H9 (cell line): Measurements from ENCODE around the gene FAM83C. TPM values are rescaled to one million over a fixed set of nuclear protein-coding genes. Genes with fewer than 3 reads are reported as not detected.

Experiments used
- DNase-seq: peaks from one replicate; pipeline ENCODE4 v3.0.0-alpha.2; 2017
- H2AFZ ChIP-seq: one replicate; pipeline ENCODE4 v1.6.1; 2013; ENCODE audit warnings: mild to moderate bottlenecking, low read length, control low read depth, moderate library complexity
- H2AK5ac ChIP-seq: 2 replicates; pipeline ENCODE4 v1.6.1; 2013; ENCODE audit warnings: low read length, control low read depth, mixed read lengths; ENCODE audit not compliant: insufficient read length
- H2BK120ac ChIP-seq: one replicate; pipeline ENCODE4 v1.6.1; 2013; ENCODE audit warnings: low read depth, mild to moderate bottlenecking, low read length, control low read depth, inconsistent platforms; ENCODE audit not compliant: poor library complexity, severe bottlenecking
- H2BK12ac ChIP-seq: 2 replicates; pipeline ENCODE4 v1.6.1; 2013; ENCODE audit warnings: low read length, control low read depth, mixed read lengths, low read depth; ENCODE audit not compliant: insufficient read length
- H2BK15ac ChIP-seq: 2 replicates; pipeline ENCODE4 v1.6.1; 2013; ENCODE audit warnings: low read depth, low read length, control low read depth
- H2BK20ac ChIP-seq: one replicate; pipeline ENCODE4 v1.6.1; 2013; ENCODE audit warnings: low read depth, mild to moderate bottlenecking, low read length, control low read depth, inconsistent platforms; ENCODE audit not compliant: poor library complexity, severe bottlenecking
- H2BK5ac ChIP-seq: 2 replicates; pipeline ENCODE4 v1.6.1; 2013; ENCODE audit warnings: low read length, control low read depth, mixed read lengths; ENCODE audit not compliant: insufficient read length
- H3K14ac ChIP-seq: 2 replicates; pipeline ENCODE4 v1.6.1; 2013; ENCODE audit warnings: low read length, control low read depth; ENCODE audit not compliant: insufficient read depth
- H3K18ac ChIP-seq: 2 replicates; pipeline ENCODE4 v1.6.1; 2013; ENCODE audit warnings: low read depth, mild to moderate bottlenecking, mixed read lengths, low read length, control low read depth; ENCODE audit not compliant: insufficient read length
- H3K23ac ChIP-seq: 2 replicates; pipeline ENCODE4 v1.6.1; 2013; ENCODE audit warnings: low read length, control low read depth, mixed read lengths, low read depth; ENCODE audit not compliant: insufficient read length
- H3K23me2 ChIP-seq: 2 replicates; pipeline ENCODE4 v1.6.1; 2013; ENCODE audit warnings: low read depth, mild to moderate bottlenecking, mixed read lengths, low read length, control low read depth; ENCODE audit not compliant: insufficient read length, poor library complexity, severe bottlenecking
- H3K27ac ChIP-seq: 2 replicates; pipeline ENCODE4 v1.5.1; 2013; ENCODE audit warnings: low read length, control low read depth, mixed read lengths, low read depth; ENCODE audit not compliant: insufficient read length
- H3K27me3 ChIP-seq: 2 replicates; pipeline ENCODE4 v1.6.1; 2013; ENCODE audit warnings: low read length, control low read depth, inconsistent platforms; ENCODE audit not compliant: insufficient read depth
- H3K4ac ChIP-seq: 2 replicates; pipeline ENCODE4 v1.6.1; 2013; ENCODE audit warnings: low read depth, mild to moderate bottlenecking, control low read depth, inconsistent platforms, low read length, moderate library complexity
- H3K4me1 ChIP-seq: 2 replicates; pipeline ENCODE4 v1.6.1; 2013; ENCODE audit warnings: low read length, control low read depth, inconsistent platforms; ENCODE audit not compliant: insufficient read depth
- H3K4me2 ChIP-seq: 2 replicates; pipeline ENCODE4 v1.6.1; 2013; ENCODE audit warnings: low read length, control low read depth, mixed read lengths; ENCODE audit not compliant: insufficient read length, insufficient read depth
- H3K56ac ChIP-seq: 2 replicates; pipeline ENCODE4 v1.6.1; 2013; ENCODE audit warnings: low read depth, mild to moderate bottlenecking, mixed read lengths, low read length, control low read depth; ENCODE audit not compliant: insufficient read length
- H3K79me1 ChIP-seq: 2 replicates; pipeline ENCODE4 v1.6.1; 2013; ENCODE audit warnings: low read depth, mild to moderate bottlenecking, moderate library complexity, low read length, control low read depth, inconsistent platforms; ENCODE audit not compliant: insufficient read depth, poor library complexity, severe bottlenecking
- H3K79me2 ChIP-seq: 2 replicates; pipeline ENCODE4 v1.6.1; 2013; ENCODE audit warnings: low read length, control low read depth, inconsistent platforms; ENCODE audit not compliant: insufficient read depth
- H3K9ac ChIP-seq: 2 replicates; pipeline ENCODE4 v1.6.1; 2013; ENCODE audit warnings: low read length, control low read depth, mixed read lengths; ENCODE audit not compliant: insufficient read length; ENCODE audit errors: extremely low read depth
- H3K9me3 ChIP-seq: one replicate; pipeline ENCODE4 v1.6.1; 2013; ENCODE audit warnings: low read depth, low read length, inconsistent platforms; ENCODE audit not compliant: control insufficient read depth
- H3T11ph ChIP-seq: one replicate; pipeline ENCODE4 v1.6.1; 2013; ENCODE audit warnings: mild to moderate bottlenecking, low read length, control low read depth, inconsistent platforms
- H4K20me1 ChIP-seq: one replicate; pipeline ENCODE4 v1.6.1; 2013; ENCODE audit not compliant: control insufficient read depth, insufficient read length, insufficient read depth
- H4K5ac ChIP-seq: 2 replicates; pipeline ENCODE4 v1.6.1; 2013; ENCODE audit warnings: low read depth, mild to moderate bottlenecking, mixed read lengths, low read length, control low read depth; ENCODE audit not compliant: insufficient read length
- H4K8ac ChIP-seq: replicated peaks from 2 replicates; pipeline ENCODE4 v1.6.1; 2013; ENCODE audit warnings: low read length, control low read depth, mixed read lengths, low read depth; ENCODE audit not compliant: insufficient read length
- H4K91ac ChIP-seq: 2 replicates; pipeline ENCODE4 v1.6.1; 2013; ENCODE audit warnings: low read depth, mild to moderate bottlenecking, moderate library complexity, mixed read lengths, low read length, control low read depth; ENCODE audit not compliant: insufficient read length
- H3K27ac Mint-ChIP-seq, 3 experiments: 2 replicates in 2 of 3; 3 replicates in 1 of 3; pipeline ENCODE4 v1.8.0; 2020 to 2021; ENCODE audit warnings: mixed read lengths in 3 of 3, mild to moderate bottlenecking in 1 of 3, moderate library complexity in 1 of 3
- H3K27me3 Mint-ChIP-seq: 2 replicates; pipeline ENCODE4 v1.8.0; 2021; ENCODE audit warnings: low read depth, mild to moderate bottlenecking, moderate library complexity, mixed read lengths
- H3K36me3 Mint-ChIP-seq, 3 experiments: 2 replicates in 2 of 3; 3 replicates in 1 of 3; pipeline ENCODE4 v1.8.0; 2020 to 2021; ENCODE audit warnings: low read depth in 3 of 3, mixed read lengths in 3 of 3; ENCODE audit not compliant: insufficient read depth in 1 of 3
- H3K4me1 Mint-ChIP-seq, 2 experiments: 2 replicates each; pipeline ENCODE4 v1.8.0; 2020; ENCODE audit warnings: mixed read lengths in 2 of 2
- H3K4me3 Mint-ChIP-seq, 2 experiments: 2 replicates in 1 of 2; 3 replicates in 1 of 2; pipeline ENCODE4 v1.8.0; 2020 to 2021; ENCODE audit warnings: mild to moderate bottlenecking in 2 of 2, mixed read lengths in 2 of 2, moderate library complexity in 1 of 2
- H3K9me3 Mint-ChIP-seq, 2 experiments: 2 replicates in 1 of 2; 3 replicates in 1 of 2; pipeline ENCODE4 v1.8.0; 2020; ENCODE audit warnings: mild to moderate bottlenecking in 2 of 2, mixed read lengths in 2 of 2, moderate library complexity in 1 of 2
- CTCF ChIP-seq: fragments of 200-600 bp; sonication (generic); conservative IDR thresholded peaks from 3 replicates; pipeline ENCODE4 v1.8.0; 2021; ENCODE audit warnings: antibody characterized with exemption, mild to moderate bottlenecking
- WGBS: extraction: QIAGEN DNeasy Blood & Tissue Kit; methylation state at CpG from one replicate; pipeline ENCODE4 v1.1.7; 2013; ENCODE audit warnings: missing lambda C conversion rate, low lambda C conversion rate, mixed read lengths; ENCODE audit not compliant: insufficient read length; ENCODE audit errors: extremely low coverage; 5-methylcytosine and 5-hydroxymethylcytosine counted together
- total RNA-seq: library from RNA; stranded (reverse); gene quantifications from 2 replicates; pipeline ENCODE4 v1.2.1, GENCODE V29; 2021

The FAM83C gene
- total RNA-seq, 1 experiment from 2014 or later, result not detected

GRCh38 chr20:35286077-35286898 lies 5.9 kb downstream of the FAM83C start:
- Histone ChIP-seq H4K5ac (no peak overlapping the region), H3T11ph (no peak overlapping the region), H2AK5ac (no peak overlapping the region), H3K4me1 (peaks cover 7% of the 10 kb centered on the region), H3K27me3 (no peaks in the 10 kb centered on the region), H3K4ac (no peak overlapping the region), H3K79me1 (no peaks in the 10 kb centered on the region), H2BK20ac (no peak overlapping the region), H3K9me3 (no peaks in the 10 kb centered on the region), H3K23ac (no peak overlapping the region), H3K9ac (no peak overlapping the region), H3K14ac (no peak overlapping the region), H4K8ac (no peak overlapping the region), H4K20me1 (no peaks in the 10 kb centered on the region), H2AFZ (no peak overlapping the region), H4K91ac (no peak overlapping the region), H3K4me2 (no peak overlapping the region), H2BK120ac (no peak overlapping the region), H2BK15ac (no peak overlapping the region), H3K23me2 (peaks cover 4% of the 10 kb centered on the region), H3K56ac (no peak overlapping the region), H3K79me2 (peaks cover 11% of the 10 kb centered on the region), H2BK12ac (no peak overlapping the region), H3K18ac (no peak overlapping the region), H2BK5ac (no peak overlapping the region), H3K27ac (no peak overlapping the region)
- Mint-ChIP-seq H3K27me3 (peaks cover 7% of the 10 kb centered on the region), H3K4me1 (peaks cover 18 to 20% of the 10 kb centered on the region in 2 experiments), H3K27ac (peak overlapping the region in 1 of 3 experiments; percentile 10; a peak in 1 of 7 replicates), H3K9me3 (no peaks in the 10 kb centered on the region), H3K4me3 (peak overlapping the region; percentile 88 to 96), H3K36me3 (peaks cover 4 to 25% (median 24%) of the 10 kb centered on the region in 3 experiments)
- no peak for DNase-seq
- no CpG with 5 or more reads among the region's 12 CpGs for WGBS
- TF ChIP-seq CTCF, result no peak
